GM21619 (cell line): ENCODE measurements around the gene AIF1.
A peak's percentile ranks its signal among the peaks of the same experiment; 100 is the strongest.

ENCODE experiments used
- ATAC-seq: cut with Tn5 transposase; IDR thresholded peaks from one replicate; pipeline ENCODE4 v1.9.1; 2021; ENCODE audit not compliant: unreplicated experiment

The AIF1 gene

GRCh38 chr6:31641370-31641769, 26.3 kb downstream of the AIF1 start:
- ATAC-seq, result no peak

DNA sequence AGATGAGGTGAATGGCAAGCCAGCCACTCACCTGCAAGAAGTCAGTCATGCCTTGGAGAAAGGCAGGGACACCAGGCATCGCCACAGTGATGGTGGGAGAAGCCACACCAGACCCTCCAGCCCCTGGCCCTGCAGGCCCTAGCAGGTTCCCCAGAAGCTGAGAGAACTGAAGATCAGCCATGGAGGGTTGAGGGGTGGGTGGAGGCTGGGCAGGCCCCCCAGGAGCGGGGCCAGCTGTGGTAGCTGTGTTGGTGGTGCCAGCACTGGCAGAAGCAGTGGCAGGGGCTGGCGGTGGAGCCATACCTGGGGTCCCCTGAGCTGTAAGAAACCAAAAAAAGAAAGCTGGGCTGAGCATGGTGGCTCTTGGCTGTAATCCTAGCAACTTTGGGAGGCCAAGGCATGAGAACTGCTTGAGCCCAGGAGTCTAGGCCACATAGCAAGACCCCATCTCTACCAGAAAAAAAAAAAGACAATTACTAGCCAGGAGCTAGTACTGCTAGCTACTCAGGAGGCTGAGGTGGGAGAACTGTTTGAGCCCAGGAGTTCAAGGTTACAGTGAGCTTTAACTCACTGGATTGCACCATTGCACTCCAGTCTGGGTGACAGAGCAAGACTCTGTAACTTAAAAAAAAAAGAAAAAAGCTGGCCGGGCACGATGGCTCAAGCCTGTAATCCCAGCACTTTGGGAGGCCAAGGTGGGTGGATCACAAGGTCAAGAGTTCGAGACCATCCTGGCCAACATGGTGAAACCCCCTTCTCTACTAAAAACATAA, 27.9 kb downstream of the AIF1 start:
- ATAC-seq, result no peak

DNA sequence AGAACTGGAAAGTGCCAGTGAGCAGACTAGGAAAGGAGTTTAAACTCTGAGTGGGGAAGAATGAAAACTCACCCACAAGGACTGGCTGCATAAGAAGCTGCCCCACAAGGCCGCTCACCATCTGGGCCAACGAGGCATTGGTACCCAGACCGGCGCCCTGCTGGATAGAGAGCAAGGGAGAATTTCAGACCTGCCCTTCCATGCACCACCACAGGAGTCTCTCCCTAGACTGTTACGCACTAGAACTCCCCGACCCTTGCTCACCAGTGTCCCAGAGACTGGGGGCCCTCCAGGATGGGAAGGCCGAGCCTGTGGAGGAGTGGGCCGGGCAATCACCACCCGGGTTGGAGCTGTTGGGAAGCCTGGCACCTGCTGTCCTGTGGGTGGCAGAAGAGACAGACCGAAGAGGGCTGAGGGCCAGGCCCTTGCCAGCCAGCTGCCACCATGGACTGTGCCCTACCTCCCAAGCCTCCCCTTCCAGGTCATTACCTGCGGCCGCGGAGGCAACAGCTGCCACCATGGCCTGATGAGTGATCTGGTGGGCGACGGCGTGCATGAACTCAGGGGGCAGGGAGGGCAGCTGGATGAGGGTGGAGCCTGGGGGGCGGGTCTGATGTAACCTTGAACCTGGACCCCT, 28.9 kb downstream of the AIF1 start:
- no peak for ATAC-seq

DNA sequence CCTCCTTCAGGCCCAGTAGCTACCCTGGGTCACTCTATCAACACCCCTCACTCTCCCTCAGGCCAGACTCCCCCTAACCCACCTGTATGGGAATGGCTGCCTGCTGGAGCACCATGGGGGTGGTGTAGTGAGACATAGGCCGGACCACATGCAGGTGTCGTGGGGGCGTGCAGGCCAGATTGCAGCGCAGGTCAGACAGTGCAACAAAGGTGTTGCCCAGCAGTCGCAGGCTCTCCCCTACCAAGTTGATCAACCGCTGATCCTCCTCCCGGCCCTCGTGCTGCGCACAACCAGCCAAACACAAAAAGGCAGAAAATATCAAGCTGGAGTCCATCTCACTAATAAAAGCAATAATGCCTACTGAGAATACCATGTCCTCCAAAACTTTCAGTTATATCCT, 30.3 kb downstream of the AIF1 start:
- ATAC-seq, result no peak

DNA sequence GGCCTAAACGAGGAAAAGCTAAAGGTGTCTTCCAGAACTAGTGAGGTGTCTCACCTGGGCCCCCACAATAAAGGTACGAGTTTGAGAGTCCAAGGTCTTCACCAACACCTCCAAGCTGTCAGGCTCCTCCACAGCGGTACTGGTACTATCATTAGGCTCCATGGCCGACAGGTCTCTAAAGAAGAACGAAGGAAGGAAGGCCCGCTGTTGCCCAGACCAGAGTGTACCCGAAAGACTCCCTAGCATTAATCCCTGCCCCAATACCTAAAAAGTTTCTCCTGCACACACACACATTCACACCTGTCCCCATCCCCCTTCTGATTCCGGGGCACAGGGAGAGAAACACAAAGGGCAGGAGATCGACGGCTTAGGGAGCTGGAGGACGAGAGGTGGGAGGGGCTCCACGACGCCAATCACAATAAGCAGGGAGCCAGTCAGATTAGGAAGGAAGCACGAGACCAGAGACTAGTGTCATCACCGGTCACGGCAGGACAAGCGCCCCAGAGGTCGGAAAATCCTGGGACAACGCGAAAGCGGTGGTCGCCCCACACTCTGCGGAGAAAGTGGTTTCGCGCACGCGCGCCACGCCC, 36.7 kb downstream of the AIF1 start:
- ATAC-seq, result peak; percentile 14

DNA sequence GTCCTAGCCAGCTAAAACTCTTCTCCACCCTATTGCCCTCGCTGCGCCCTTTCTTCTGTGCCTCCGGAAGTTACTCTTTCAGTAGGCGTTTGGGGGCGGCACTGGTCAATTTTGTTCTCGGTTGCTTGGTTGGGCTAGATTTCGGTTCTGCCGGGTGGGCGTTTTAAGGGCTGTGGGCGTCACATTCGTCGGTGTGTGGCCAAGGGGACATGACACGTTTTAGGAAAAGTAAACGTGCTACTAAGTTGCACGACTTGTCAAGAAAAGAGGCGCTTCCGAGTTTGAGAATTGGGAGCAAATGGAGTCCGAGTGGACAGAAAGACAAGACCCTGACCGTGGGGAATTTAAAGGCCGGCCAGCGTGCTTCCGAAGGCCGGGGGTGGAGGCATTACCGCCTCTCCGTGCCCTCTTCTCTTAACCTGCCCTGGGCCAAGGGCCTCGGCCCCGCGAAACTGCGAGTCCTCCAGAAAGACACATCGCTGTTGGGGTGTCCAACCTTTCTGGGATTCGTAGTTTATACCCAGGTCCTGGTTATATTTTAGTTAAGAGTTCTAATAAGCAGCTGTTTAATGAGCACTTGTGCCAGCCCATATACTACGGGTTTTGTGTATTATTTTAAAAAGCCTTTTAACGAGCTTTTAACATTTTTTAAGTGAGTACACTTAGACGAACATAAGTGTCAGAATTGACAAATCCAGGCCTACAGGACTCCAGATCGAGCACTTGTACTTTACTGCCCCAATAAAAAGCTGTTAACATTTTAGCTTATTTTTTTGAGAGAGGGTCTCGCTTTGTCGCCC, 38.1 kb downstream of the AIF1 start:
- ATAC-seq, result peak; percentile 59

- ATAC-seq, result no peak
These were observed 39.7 kb downstream of the AIF1 start for GRCh38 chr6:31654574-31655348.

GRCh38 chr6:31655349-31656237, 40.6 kb downstream of the AIF1 start, which contains the start of gene APOM:
Gene APOM, plus strand, starts transcription at chr6:31655894. Its CDS starts 73 bp downstream, at chr6:31655967.
- no peak for ATAC-seq

- no peak for ATAC-seq
These were observed 42.5 kb downstream of the AIF1 start for GRCh38 chr6:31657406-31658157.

GRCh38 chr6:31658158-31658688, 43.2 kb downstream of the AIF1 start:
- no peak for ATAC-seq

GRCh38 chr6:31658983-31659648, 44.1 kb downstream of the AIF1 start:
- no peak for ATAC-seq

- ATAC-seq, result no peak
These were observed 44.8 kb downstream of the AIF1 start for GRCh38 chr6:31659649-31660380.

DNA sequence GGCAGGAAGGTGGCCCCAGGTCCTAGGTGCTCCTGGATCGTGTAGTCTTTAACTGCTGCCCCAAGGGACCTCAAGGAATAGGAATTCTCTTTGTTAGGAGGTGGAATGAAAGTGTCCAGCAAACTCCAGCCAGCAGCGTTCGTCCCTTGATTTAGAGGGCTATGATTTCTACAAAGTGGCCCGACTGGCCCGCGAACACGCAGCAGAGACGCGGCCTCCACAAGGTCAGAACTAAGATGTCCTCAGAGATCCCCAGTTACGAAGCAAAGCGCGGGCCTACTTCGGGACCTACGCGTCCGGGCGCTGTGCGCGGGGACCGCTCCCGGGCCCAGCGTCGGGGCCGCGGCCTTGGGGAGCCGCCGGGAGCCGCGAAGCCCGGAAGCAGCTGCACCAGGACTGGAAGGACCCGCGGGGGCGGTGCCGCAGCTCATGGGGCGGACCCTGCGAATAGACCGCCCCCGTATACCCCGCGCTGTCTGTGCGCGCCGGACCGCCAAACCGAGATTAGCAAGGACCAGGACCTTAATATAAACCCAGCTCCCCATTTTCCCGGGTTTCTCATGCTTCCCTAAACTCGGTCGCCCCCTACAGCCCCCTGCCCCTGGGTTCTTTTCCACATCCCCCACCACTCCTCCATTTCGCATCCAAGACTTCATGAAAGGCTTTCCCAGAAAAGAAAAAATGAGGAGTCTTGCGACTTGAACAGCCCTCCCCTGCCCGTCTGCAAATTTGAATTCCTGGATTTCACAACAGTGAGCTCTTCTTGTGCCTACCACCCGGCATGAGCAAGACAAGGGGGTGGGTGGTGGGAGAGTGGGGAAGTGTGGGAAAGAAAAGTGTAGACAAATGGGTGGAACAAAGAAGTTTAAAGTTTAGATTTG, 45.6 kb downstream of the AIF1 start, which contains the start of gene C6orf47:
Gene C6orf47, minus strand, starts transcription at position 398 of the 881 bp plus-strand sequence. CDS start 831 bp downstream, outside the sequence.
- ATAC-seq, result peak; percentile 41

- ATAC-seq, result no peak
These were observed 46.5 kb downstream of the AIF1 start for GRCh38 chr6:31661262-31662123.

DNA sequence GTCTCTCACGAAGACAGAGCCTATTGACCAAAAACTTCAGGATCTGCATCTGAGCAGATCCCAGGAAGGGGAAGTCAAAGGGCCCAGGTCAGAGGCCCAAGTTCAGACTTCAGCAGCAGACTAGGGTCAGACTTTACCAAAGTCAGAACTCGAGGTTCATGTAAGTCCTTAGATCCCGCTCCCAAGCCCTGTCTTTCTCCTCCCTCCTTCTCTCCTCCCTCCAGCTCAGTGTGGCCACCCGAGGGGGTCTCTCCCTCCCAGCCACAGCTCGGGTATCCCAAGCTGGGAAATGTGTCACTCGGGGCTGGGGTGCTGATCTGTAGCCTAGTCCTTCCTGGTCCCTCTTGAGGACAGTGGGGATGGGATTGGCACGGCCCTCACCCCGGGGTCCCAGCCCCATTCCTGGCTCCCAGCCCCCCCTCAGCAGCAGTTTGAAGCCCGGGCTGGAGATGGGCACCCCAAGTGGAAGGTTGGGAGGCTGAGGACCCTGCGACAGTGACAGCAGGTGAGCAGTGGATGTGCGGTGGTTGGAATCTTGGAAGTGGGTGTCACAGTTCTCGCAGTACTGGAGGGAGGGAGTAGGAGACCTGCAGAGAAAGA, 47.2 kb downstream of the AIF1 start:
- ATAC-seq, result no peak
